Activated CD4-positive, alpha-beta T cell treated with anti-CD3 and anti-CD28 coated beads for 1 hour (primary cell): ENCODE results near the gene MRPL2.
A peak's percentile ranks its signal among the peaks of the same experiment; 100 is the strongest.
"Not testable (repeated sequence)": the region's sequence is repeated elsewhere in the genome, so short reads cannot be mapped to it uniquely, and the experiment has no call there.

Source experiments
- DNase-seq: peaks from one replicate; pipeline ENCODE4 v3.0.0-alpha.2; 2020

Gene MRPL2

GRCh38 chr6:43052225-43052841 lies 6.9 kb downstream of the MRPL2 start:
- no peak for DNase-seq

DNA sequence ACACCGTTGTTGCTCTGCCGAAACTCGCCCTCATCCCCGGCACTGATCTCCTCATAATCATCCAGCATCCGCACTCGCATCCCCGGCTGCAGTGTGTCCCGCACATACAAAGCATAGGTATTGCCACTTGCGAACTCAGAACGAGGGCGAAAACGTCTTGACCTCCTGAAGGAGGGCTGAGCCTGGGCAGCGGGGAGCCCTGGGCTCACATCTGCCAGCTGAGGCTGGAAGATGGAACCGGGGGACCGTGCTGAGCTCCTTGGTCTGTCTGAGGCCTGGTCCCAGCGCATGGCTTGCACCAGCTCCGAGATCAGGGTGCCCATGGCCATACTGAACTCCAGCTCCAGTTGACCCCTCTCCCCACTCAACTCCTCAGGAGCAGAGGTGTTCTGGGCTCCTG lies 8.3 kb downstream of the MRPL2 start:
- no peak for DNase-seq

DNA sequence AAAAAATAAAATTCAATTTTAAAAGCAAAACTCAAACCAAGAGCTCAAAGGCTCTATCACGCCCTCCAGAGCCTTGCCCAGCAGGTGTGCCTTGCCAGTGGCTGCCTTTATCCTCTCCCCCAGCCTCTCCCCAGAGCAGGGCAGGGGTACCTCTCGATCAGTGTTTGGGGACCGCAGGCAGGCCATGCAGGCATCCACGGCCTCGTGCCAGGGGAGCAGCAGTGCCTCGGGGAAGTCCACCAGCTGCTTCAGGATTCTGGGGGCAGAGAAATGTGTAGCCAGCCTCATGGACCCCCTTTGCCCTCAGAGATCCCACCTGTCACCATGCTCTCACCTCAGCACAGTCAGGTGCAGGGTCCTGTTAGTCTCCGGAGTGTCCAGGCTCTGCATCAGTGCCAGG lies 11.2 kb downstream of the MRPL2 start:
- DNase-seq: no peak

DNA sequence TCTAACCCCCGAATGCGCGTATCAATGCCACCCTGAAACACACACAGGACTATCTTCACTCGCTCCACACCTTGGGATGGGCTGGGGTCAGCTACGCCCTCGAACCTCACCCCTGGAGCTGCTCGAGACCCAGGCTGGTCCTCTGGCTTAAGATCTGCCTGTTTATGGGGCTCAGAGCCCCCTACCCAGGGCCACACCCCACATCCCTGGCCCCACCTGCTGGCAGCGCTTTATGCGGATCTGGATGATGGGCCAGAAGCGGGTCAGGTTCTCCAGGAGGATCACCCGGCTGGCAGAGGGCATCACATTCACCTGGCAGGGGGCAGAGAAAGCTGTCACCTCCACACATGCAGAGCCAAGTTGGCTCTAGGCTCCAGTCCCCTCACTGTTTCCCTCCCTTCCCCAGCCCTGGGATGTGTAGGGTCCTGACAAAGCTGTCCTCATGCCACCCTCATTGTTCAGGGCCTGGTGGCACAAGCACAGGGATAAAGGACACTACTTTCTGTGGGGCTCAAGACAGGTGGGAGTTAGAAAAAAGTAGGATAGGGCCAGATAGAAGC lies 13.8 kb downstream of the MRPL2 start:
- DNase-seq: no peak

DNA sequence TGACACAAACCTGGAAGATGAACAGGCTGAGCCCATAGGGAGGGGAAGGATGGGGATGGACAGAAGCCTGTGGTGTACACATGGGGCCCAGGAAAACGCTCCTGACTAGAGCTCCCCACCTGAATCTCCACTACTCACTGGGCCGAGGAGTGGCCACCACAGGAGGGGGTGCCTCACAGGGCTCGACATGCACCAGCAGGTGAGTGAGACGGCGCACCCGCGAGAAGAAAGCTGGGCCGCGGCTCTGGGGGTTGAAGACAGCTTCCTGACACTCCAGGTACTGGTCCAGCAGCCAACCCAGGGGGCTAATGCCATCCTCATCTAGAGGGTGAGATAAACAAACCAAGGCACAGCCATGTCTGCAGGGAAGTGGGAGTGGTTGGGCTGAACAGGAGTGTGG lies 15.9 kb downstream of the MRPL2 start:
- no peak for DNase-seq

- DNase-seq: not testable (repeated sequence)
Measured at GRCh38 chr6:43041475-43041874, 17.8 kb downstream of the MRPL2 start.

DNA sequence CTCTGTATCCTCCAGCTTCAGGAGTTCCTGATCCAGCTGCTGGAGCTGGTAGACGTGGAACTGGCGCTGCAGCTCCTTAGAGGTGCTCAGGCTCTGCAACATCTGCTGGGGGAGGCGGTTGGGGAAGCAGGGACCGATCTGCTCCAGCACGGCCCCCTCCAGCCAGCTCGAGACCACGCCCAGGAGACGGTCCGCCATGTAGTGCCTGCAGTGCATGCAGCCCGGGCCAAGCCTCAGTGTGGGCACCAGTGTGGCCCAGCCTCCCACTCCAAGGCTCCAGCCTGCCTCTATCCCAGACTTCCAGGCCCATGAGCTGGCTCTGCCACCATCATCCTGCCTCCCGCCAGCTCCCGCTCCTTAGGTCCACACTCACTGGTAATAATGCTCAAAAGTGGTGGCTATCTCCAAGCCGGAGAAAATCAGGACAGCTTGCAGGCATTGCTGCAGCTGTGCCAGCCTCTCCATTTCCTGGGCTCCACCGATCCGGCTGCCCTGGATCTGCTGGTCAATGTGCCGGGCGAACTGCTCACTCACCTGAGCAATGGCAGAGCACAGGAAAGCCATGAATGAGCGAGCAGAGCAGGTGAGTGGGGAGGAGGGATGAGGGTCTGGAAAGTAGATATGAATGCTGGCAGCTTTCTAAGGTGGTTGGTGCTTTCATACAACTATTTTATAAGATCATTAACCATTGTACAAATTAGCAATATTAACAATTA lies 18.5 kb downstream of the MRPL2 start:
- DNase-seq: no peak

GRCh38 chr6:43038727-43039126 lies 20.5 kb downstream of the MRPL2 start:
- DNase-seq: no peak

DNA sequence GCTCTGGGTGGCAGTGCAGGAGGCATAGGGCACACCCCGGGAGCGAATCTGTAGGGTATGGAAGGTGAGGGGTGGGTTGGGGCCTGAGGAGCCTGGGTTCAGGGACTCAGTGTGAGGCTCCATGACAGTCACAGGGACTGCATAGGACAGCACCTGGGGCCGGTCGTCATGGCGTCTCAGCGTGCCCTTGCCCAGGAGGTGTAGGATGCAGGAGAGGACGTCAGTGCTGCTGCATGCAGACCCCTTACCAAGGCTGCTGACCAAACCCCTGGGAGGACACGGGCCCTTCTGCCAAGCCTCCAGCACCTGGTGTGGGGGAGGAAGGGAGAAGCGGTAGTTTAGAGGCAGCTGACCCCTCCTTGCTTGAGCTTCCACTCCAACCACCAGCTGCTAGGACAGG lies 21.5 kb downstream of the MRPL2 start:
- no peak for DNase-seq

DNA sequence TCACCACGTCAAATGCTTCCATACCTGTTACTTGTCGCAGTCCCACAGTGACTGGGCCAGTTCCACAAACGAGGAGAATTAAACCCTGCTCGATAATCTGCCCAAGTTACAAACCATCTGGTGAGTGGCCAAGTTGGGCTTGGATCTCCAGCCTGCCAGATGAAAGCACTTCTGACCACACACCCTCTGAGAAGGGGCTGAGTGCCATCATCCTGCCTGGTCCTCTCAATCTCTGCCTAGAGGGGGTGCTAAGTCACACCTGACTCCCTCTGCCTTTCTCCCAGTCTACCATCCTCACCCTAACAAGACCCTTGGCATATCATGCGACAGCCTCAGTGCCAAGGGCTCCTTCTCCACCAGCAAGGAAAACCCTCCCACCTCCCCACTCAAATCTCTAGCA lies 22.0 kb downstream of the MRPL2 start:
- DNase-seq: no peak

GRCh38 chr6:43036712-43037111 lies 22.5 kb downstream of the MRPL2 start:
- no peak for DNase-seq

GRCh38 chr6:43035495-43036194 lies 23.6 kb downstream of the MRPL2 start:
- no peak for DNase-seq

GRCh38 chr6:43034190-43034525 lies 25.1 kb downstream of the MRPL2 start:
- DNase-seq: no peak

GRCh38 chr6:43033496-43034189 lies 25.6 kb downstream of the MRPL2 start:
- DNase-seq: no peak

GRCh38 chr6:43032326-43032725 lies 26.9 kb downstream of the MRPL2 start:
- DNase-seq: no peak

- no peak for DNase-seq
Measured at GRCh38 chr6:43029120-43029519, 30.1 kb downstream of the MRPL2 start.

DNA sequence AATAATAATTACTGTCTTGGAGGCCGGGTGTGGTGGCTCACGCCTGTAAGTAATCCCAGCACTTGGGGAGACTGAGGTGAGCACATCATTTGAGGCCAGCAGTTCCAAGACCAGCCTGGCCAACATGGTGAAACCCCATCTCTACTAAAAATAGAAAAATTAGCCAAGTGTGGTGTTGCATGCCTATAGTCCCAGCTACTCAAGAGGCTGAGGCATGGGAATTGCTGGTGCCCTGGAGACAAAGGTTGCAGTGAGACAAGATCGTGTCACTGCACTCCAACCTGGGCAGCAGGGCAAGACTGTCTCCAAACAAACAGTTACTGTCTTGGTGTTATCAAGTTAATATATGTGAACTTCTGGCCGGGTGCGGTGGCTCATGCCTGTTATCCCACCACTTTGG lies 32.9 kb downstream of the MRPL2 start:
- DNase-seq: no peak

GRCh38 chr6:43024436-43024835 lies 34.8 kb downstream of the MRPL2 start:
- DNase-seq: no peak

- DNase-seq: peak; percentile 50
Measured at GRCh38 chr6:43021270-43022047, 37.8 kb downstream of the MRPL2 start, which contains the start of gene RRP36. RRP36 (plus strand) TSS chr6:43021623; CDS start chr6:43021655, 32 bp downstream.

GRCh38 chr6:43020847-43021246 lies 38.4 kb downstream of the MRPL2 start:
- no peak for DNase-seq

GRCh38 chr6:43020052-43020705 lies 39.1 kb downstream of the MRPL2 start:
- DNase-seq: no peak

DNA sequence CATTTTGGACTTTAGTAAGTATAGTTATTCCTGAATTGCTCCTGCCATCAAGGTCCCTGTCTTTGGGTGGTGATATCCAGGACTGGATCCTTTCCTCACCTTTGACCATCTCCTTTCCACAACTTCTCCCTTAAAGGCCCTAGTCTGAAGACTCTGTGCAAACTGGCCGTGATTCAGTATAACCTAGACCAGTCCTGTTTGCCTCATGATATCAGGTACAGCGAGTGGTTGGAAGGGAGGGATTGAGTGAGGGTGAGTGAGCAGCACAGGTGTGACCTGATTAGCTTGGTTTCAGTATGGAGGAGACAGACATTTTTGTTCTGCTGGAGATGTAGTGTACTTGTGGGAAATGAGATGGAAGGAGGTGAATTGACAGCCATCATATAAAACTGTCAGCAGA lies 40.1 kb downstream of the MRPL2 start:
- no peak for DNase-seq
